Measurements from ENCODE around the gene SYNE3. TPM values are rescaled to one million over a fixed set of nuclear protein-coding genes. Genes with fewer than 3 reads are reported as not detected.
A peak's percentile ranks its signal among the peaks of the same experiment; 100 is the strongest.

The SYNE3 gene
- total RNA-seq, 4 donors from 2014 or later: 4.9 to 36.1 (median 15.2) TPM

- Histone ChIP-seq H3K27ac (peak overlapping the region in 1 of 2 donors; percentile 32), H3K4me1 (peaks cover 0 to 10% of the 10 kb centered on the region in 2 donors), H3K9me3 (no peaks in the 10 kb centered on the region), H3K27me3 (no peaks in the 10 kb centered on the region), H3K36me3 (no peaks in the 10 kb centered on the region), H3K4me3 (no peak overlapping the region)
- intact Hi-C loops (cut with DNase I; ENCODE audit: low total_unique reads): no loop called here
- TF ChIP-seq CTCF (IDR thresholded peaks at IDR 0.05) (no peak), POLR2A (IDR thresholded peaks at IDR 0.05) (no peak)
- no peak for DNase-seq
These were observed 39.7 kb downstream of the SYNE3 start for GRCh38 chr14:95476747-95477146.

GRCh38 chr14:95475540-95476240 is 40.8 kb downstream of the SYNE3 start:
- DNase-seq: no peak
- intact Hi-C loops (cut with DNase I; ENCODE audit: low total_unique reads): no loop called here
- Histone ChIP-seq H3K36me3 (no peaks in the 10 kb centered on the region), H3K9me3 (no peaks in the 10 kb centered on the region), H3K4me3 (no peak overlapping the region), H3K4me1 (peaks cover 0 to 11% of the 10 kb centered on the region in 2 donors), H3K27ac (no peak overlapping the region), H3K27me3 (no peaks in the 10 kb centered on the region)
- TF ChIP-seq CTCF (IDR thresholded peaks at IDR 0.05) (no peak), POLR2A (IDR thresholded peaks at IDR 0.05) (no peak)

- Histone ChIP-seq H3K4me3 (no peak overlapping the region), H3K4me1 (peaks cover 0 to 11% of the 10 kb centered on the region in 2 donors), H3K36me3 (no peaks in the 10 kb centered on the region), H3K9me3 (no peaks in the 10 kb centered on the region), H3K27ac (no peak overlapping the region), H3K27me3 (no peaks in the 10 kb centered on the region)
- intact Hi-C loops (cut with DNase I; ENCODE audit: low total_unique reads): no loop called here
- no peak for DNase-seq
- TF ChIP-seq POLR2A (IDR thresholded peaks at IDR 0.05) (no peak), CTCF (IDR thresholded peaks at IDR 0.05) (no peak)
These were observed 41.5 kb downstream of the SYNE3 start for GRCh38 chr14:95474941-95475340.

- no peak overlapping the region for H3K4me3 ChIP-seq
These were observed 42.0 kb downstream of the SYNE3 start for GRCh38 chr14:95474486-95474885.

More at GRCh38 chr14:95474486-95474885, 42.0 kb downstream of the SYNE3 start:
- intact Hi-C loops (cut with DNase I; ENCODE audit: low total_unique reads): no loop called here
- H3K27me3 ChIP-seq: no peaks in the 10 kb centered on the region
- DNase-seq: no peak
- no peaks in the 10 kb centered on the region for H3K9me3 ChIP-seq
- no peak overlapping the region for H3K27ac ChIP-seq
- H3K4me1 ChIP-seq: peaks cover 0 to 11% of the 10 kb centered on the region in 2 donors
- H3K36me3 ChIP-seq: no peaks in the 10 kb centered on the region
- TF ChIP-seq CTCF (IDR thresholded peaks at IDR 0.05): no peak
